Rectal smooth muscle tissue (tissue), 1 donor: Measurements from ENCODE around the gene IGF1.
A peak's percentile ranks its signal among the peaks of the same experiment; 100 is the strongest.

Experiments
- H3K27ac ChIP-seq: one replicate; pipeline ENCODE4 v1.7.0; 2013; ENCODE audit warnings: low read depth, low read length, inconsistent platforms
- H3K27me3 ChIP-seq: one replicate; pipeline ENCODE4 v1.7.0; 2013; ENCODE audit warnings: low read length; ENCODE audit not compliant: control insufficient read depth, insufficient read depth
- H3K36me3 ChIP-seq: one replicate; pipeline ENCODE4 v1.7.0; 2013; ENCODE audit warnings: low read length; ENCODE audit not compliant: control insufficient read depth, insufficient read depth
- H3K4me1 ChIP-seq: one replicate; pipeline ENCODE4 v1.7.0; 2013; ENCODE audit warnings: low read length; ENCODE audit not compliant: control insufficient read depth, insufficient read depth
- H3K4me3 ChIP-seq: one replicate; pipeline ENCODE4 v1.7.0; 2013; ENCODE audit warnings: low read length
- H3K9ac ChIP-seq: one replicate; pipeline ENCODE4 v1.7.0; 2013; ENCODE audit warnings: low read length

Gene IGF1

GRCh38 chr12:102486153-102486552 lies 5.8 kb upstream of the IGF1 start:
- no peaks in the 10 kb centered on the region for H3K27me3 ChIP-seq
- no peak overlapping the region for H3K4me3 ChIP-seq
- no peak overlapping the region for H3K27ac ChIP-seq
- H3K36me3 ChIP-seq: no peaks in the 10 kb centered on the region
- peaks cover 3% of the 10 kb centered on the region for H3K4me1 ChIP-seq
- no peak overlapping the region for H3K9ac ChIP-seq

- no peaks in the 10 kb centered on the region for H3K27me3 ChIP-seq
- H3K4me1 ChIP-seq: peaks cover 3% of the 10 kb centered on the region
- peak overlapping the region; percentile 4 for H3K27ac ChIP-seq
- H3K9ac ChIP-seq: no peak overlapping the region
- peak overlapping the region; percentile 51 for H3K4me3 ChIP-seq
- no peaks in the 10 kb centered on the region for H3K36me3 ChIP-seq
These were observed 4.1 kb upstream of the IGF1 start for GRCh38 chr12:102484428-102484958.

GRCh38 chr12:102484017-102484416 lies 3.7 kb upstream of the IGF1 start:
- peaks cover 5% of the 10 kb centered on the region for H3K4me1 ChIP-seq
- peak overlapping the region; percentile 4 for H3K27ac ChIP-seq
- H3K36me3 ChIP-seq: no peaks in the 10 kb centered on the region
- no peak overlapping the region for H3K9ac ChIP-seq
- H3K27me3 ChIP-seq: no peaks in the 10 kb centered on the region
- H3K4me3 ChIP-seq: no peak overlapping the region

- H3K27ac ChIP-seq: no peak overlapping the region
- H3K27me3 ChIP-seq: no peaks in the 10 kb centered on the region
- no peak overlapping the region for H3K9ac ChIP-seq
- no peak overlapping the region for H3K4me3 ChIP-seq
- peaks cover 10% of the 10 kb centered on the region for H3K4me1 ChIP-seq
- no peaks in the 10 kb centered on the region for H3K36me3 ChIP-seq
These were observed 3.1 kb upstream of the IGF1 start for GRCh38 chr12:102483466-102483865.

- Histone ChIP-seq H3K27ac (no peak overlapping the region), H3K27me3 (no peaks in the 10 kb centered on the region), H3K9ac (no peak overlapping the region), H3K36me3 (no peaks in the 10 kb centered on the region), H3K4me3 (no peak overlapping the region), H3K4me1 (peaks cover 10% of the 10 kb centered on the region)
These were observed 1.5 kb upstream of the IGF1 start for GRCh38 chr12:102481705-102482425.

GRCh38 chr12:102479939-102480338 lies 424 bp downstream of the IGF1 start:
- no peak overlapping the region for H3K27ac ChIP-seq
- H3K27me3 ChIP-seq: no peaks in the 10 kb centered on the region
- peaks cover 10% of the 10 kb centered on the region for H3K4me1 ChIP-seq
- H3K4me3 ChIP-seq: no peak overlapping the region
- H3K9ac ChIP-seq: no peak overlapping the region
- H3K36me3 ChIP-seq: no peaks in the 10 kb centered on the region

- no peaks in the 10 kb centered on the region for H3K36me3 ChIP-seq
- no peak overlapping the region for H3K27ac ChIP-seq
- no peak overlapping the region for H3K9ac ChIP-seq
- no peaks in the 10 kb centered on the region for H3K27me3 ChIP-seq
- H3K4me1 ChIP-seq: peaks cover 9% of the 10 kb centered on the region
- H3K4me3 ChIP-seq: peak overlapping the region; percentile 58
These were observed 1.1 kb downstream of the IGF1 start for GRCh38 chr12:102479099-102479885.

GRCh38 chr12:102478405-102479098 lies 1.8 kb downstream of the IGF1 start:
- H3K27ac ChIP-seq: no peak overlapping the region
- no peaks in the 10 kb centered on the region for H3K27me3 ChIP-seq
- H3K4me3 ChIP-seq: peak overlapping the region; percentile 58
- no peaks in the 10 kb centered on the region for H3K36me3 ChIP-seq
- peaks cover 7% of the 10 kb centered on the region for H3K4me1 ChIP-seq
- no peak overlapping the region for H3K9ac ChIP-seq

GRCh38 chr12:102475355-102475754 lies 5.0 kb downstream of the IGF1 start:
- no peak overlapping the region for H3K9ac ChIP-seq
- H3K4me1 ChIP-seq: peaks cover 7% of the 10 kb centered on the region
- no peak overlapping the region for H3K4me3 ChIP-seq
- H3K27ac ChIP-seq: no peak overlapping the region
- no peaks in the 10 kb centered on the region for H3K36me3 ChIP-seq
- H3K27me3 ChIP-seq: no peaks in the 10 kb centered on the region

GRCh38 chr12:102474438-102475064 lies 5.8 kb downstream of the IGF1 start:
- Histone ChIP-seq H3K9ac (no peak overlapping the region), H3K4me1 (peaks cover 7% of the 10 kb centered on the region), H3K4me3 (no peak overlapping the region), H3K36me3 (no peaks in the 10 kb centered on the region), H3K27me3 (no peaks in the 10 kb centered on the region), H3K27ac (no peak overlapping the region)

- Histone ChIP-seq H3K27ac (no peak overlapping the region), H3K36me3 (no peaks in the 10 kb centered on the region), H3K4me1 (no peaks in the 10 kb centered on the region), H3K27me3 (no peaks in the 10 kb centered on the region), H3K4me3 (no peak overlapping the region), H3K9ac (no peak overlapping the region)
These were observed 7.9 kb downstream of the IGF1 start for GRCh38 chr12:102472496-102472895.

- Histone ChIP-seq H3K36me3 (no peaks in the 10 kb centered on the region), H3K27ac (no peak overlapping the region), H3K4me1 (no peaks in the 10 kb centered on the region), H3K9ac (no peak overlapping the region), H3K27me3 (no peaks in the 10 kb centered on the region), H3K4me3 (no peak overlapping the region)
These were observed 8.8 kb downstream of the IGF1 start for GRCh38 chr12:102471556-102471955.
